Suprapubic skin (tissue), 4 donors: ENCODE results near the gene BCL11B.

Source experiments
- CTCF ChIP-seq, 2 donors: fragments of 200-600 bp in 1 of 2; fragments of 450-650 bp in 1 of 2; sonication (generic) in 1 of 2; IDR thresholded peaks; one replicate each; pipeline ENCODE4 v1.5.1; 2016 to 2019; ENCODE audit warnings: antibody characterized with exemption in 2 of 2, mild to moderate bottlenecking in 1 of 2, moderate library complexity in 1 of 2
- EP300 ChIP-seq: sonication (generic); formaldehyde crosslinking; IDR thresholded peaks from one replicate; pipeline ENCODE4 v1.6.1; 2017; ENCODE audit warnings: antibody characterized with exemption
- POLR2A ChIP-seq, 2 donors: fragments of 450-650 bp; IDR thresholded peaks; one replicate each; pipeline ENCODE4 v1.6.1; 2017; ENCODE audit warnings: antibody characterized with exemption in 2 of 2, mild to moderate bottlenecking in 2 of 2, moderate library complexity in 2 of 2
- POLR2AphosphoS5 ChIP-seq, 3 donors: sonication (generic); formaldehyde crosslinking; IDR thresholded peaks; one replicate each; pipeline ENCODE4 v1.6.1; 2017; ENCODE audit warnings: antibody characterized with exemption in 3 of 3

GRCh38 chr14:99129998-99130397 is 142.0 kb downstream of the BCL11B start:
- TF ChIP-seq CTCF (IDR thresholded peaks at IDR 0.05) (no peak), EP300 (no peak), POLR2A (IDR thresholded peaks at IDR 0.05) (no peak), POLR2AphosphoS5 (IDR thresholded peaks at IDR 0.05) (no peak)
